AG04449 (cell line): Measurements from ENCODE around the gene PTPN14.
"Not testable (repeated sequence)": the region's sequence is repeated elsewhere in the genome, so short reads cannot be mapped to it uniquely, and the experiment has no call there.

Experiments used
- CTCF ChIA-PET: fragments of 350-600 bp; formaldehyde crosslinking; extraction: SDS; loops from one replicate; lab custom pipeline; 2021; ENCODE audit warnings: antibody characterized with exemption; lab: Yijun Ruan, JAX
- POLR2A ChIA-PET: fragments of 400-600, 350-600 bp; formaldehyde crosslinking; extraction: SDS; loops from one replicate; lab custom pipeline; 2020; ENCODE audit warnings: antibody characterized with exemption, inconsistent platforms; lab: Yijun Ruan, JAX
- DNase-seq: peaks from one replicate; pipeline ENCODE4 v3.0.0-alpha.2; 2010; ENCODE audit warnings: low read depth, low spot score
- H3K4me3 ChIP-seq: 2 replicates; pipeline ENCODE4 v1.5.1; 2011; ENCODE audit warnings: low read depth, mild to moderate bottlenecking, control low read depth, low read length
- TF ChIP-seq, protein P1 (sequence below): IDR thresholded peaks from one replicate; pipeline ENCODE4 v1.5.1; 2011; ENCODE audit warnings: mild to moderate bottlenecking, moderate library complexity, low read length, control low read depth, inconsistent platforms; ENCODE audit not compliant: insufficient read depth; ENCODE audit errors: missing control alignments

Gene PTPN14

DNA sequence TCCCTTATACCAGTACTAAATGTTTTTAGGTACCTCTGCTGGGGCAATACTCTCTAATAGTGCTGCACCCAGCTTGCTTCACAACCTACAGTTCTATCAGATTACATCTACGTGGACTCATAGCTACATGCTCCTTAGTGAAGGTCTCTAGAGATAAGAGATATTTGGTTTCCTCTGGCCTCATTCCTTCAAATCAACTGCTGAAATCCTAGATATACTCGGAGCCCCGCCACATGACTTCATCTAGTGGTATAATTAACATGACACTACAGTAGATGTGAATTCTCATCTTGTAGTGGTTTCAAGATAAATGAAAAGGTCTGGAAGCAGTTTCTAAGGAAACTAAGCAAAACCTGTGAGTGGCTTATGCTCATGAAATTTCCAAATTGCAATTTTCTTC, 155.1 kb downstream of the PTPN14 start:
- no peak for DNase-seq

DNA sequence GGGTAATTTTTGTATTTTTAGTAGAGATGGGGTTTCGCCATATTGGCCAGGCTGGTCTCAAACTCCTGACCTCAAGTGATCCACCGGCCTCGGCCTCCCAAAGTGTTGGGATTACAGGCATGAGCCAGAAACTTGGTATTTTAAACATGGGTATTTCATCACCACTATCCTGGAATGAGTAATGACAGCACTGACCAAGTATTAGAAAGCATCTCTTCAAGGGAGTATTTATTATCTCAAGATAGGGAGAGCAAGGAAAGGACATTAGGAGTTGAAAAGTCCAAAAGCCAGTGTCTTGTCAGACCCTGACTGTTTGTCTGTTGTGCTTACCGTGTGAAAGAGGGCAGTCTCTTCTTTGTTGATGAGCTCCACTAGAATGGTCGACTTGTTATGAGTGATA, 156.8 kb downstream of the PTPN14 start:
- POLR2A ChIA-PET, H3K4me3 ChIP-seq: not testable (repeated sequence)
- CTCF ChIA-PET: interaction anchor here (1.0 to 1.5 kb wide), 2 partner anchors 8 to 153 kb away, joined by 3 read pairs; no protein-coding TSS in a partner anchor
- DNase-seq: peak; percentile 71

More for the DNA sequence above, 155.1 kb downstream of the PTPN14 start:
- no peak overlapping the region for H3K4me3 ChIP-seq
- TF ChIP-seq, protein P1, sequence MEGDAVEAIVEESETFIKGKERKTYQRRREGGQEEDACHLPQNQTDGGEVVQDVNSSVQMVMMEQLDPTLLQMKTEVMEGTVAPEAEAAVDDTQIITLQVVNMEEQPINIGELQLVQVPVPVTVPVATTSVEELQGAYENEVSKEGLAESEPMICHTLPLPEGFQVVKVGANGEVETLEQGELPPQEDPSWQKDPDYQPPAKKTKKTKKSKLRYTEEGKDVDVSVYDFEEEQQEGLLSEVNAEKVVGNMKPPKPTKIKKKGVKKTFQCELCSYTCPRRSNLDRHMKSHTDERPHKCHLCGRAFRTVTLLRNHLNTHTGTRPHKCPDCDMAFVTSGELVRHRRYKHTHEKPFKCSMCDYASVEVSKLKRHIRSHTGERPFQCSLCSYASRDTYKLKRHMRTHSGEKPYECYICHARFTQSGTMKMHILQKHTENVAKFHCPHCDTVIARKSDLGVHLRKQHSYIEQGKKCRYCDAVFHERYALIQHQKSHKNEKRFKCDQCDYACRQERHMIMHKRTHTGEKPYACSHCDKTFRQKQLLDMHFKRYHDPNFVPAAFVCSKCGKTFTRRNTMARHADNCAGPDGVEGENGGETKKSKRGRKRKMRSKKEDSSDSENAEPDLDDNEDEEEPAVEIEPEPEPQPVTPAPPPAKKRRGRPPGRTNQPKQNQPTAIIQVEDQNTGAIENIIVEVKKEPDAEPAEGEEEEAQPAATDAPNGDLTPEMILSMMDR: no peak
- POLR2A ChIA-PET: interaction anchor here (1.1 kb wide), 1 partner anchor 155 kb away, joined by 3 read pairs; the partner anchor contains the start of gene PTPN14
- CTCF ChIA-PET: interaction anchor here (2.2 kb wide), 1 partner anchor 64 kb away, joined by 15 read pairs; no protein-coding TSS in a partner anchor

DNA sequence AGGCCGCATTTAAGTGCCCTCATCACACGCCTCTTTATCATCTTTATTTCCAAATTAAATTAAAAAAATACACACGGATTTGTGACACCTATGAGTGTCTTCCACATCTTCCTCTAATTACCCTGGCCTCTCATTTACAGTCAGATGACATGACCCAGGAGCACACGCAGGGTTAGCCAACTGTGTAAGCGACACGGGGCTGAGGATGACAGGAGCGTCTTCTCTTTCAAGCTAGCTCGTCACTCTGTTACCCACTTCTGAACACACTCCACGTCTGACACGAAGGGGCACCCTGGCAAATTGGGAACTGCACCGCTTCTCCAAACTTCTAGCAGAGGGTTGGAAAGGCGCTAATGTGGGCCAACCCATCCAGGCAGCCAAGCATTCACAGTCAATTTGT, 158.3 kb downstream of the PTPN14 start:
- CTCF ChIA-PET: no interaction called here
- TF ChIP-seq, protein P1: no peak
- no peak for DNase-seq
- H3K4me3 ChIP-seq: no peak overlapping the region
- POLR2A ChIA-PET: no interaction called here

DNA sequence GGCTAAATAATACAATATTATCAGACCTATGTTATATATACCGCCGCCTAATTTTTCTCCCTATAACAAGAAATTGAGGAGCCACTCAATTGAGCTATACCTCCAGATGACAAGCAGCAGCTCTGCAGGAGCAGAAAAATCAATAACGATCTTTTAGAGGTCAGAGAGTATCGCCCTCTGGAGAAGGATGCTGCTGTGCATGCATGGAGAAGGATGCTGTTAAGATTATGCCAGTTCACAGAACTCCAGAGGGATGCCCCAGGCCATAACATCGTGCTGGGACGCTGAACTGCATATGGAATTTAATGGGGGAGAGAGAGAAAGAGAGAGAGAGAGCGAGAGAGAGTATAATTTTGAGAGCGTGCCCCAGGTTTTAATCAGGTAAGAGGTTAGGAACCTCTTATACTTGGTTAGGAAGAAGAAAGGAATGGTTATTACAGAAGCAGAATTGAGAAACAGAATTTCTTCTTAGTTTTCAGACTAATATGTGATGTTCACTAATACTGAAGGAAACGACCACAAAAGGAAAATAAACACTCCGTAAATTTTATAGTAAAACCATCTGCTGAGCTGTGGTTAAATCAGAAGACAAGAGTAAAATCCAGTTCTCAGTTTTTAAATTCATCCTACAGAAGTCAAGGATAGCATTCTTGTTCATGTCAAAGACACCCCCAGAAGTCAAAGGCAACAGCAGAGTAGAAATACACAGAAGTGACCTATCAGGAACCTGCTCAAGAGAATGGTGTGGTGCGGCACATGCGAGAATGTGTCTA, 159.3 kb downstream of the PTPN14 start:
- ChIA-PET POLR2A (no interaction called here), CTCF (no interaction called here)
- DNase-seq: no peak

DNA sequence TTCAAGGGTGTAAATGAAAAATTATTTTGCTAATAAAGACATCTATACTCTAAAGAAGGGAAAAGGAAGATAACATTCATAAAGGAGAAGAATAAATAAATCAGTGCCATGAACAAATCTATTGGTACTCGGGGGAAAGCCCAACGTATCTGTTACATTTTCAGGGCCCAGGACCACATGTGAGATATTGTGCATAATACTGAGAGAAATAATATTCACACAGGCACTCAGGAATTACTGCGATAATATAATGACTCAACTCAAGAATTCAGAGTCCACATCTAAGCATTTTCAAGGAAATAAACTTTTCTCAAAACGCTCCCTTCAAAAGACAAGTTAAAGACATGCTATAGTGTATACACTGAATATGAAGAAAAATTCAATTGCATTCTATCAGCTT, 161.7 kb downstream of the PTPN14 start:
- CTCF ChIA-PET: interaction anchor here (1.0 to 4.8 kb wide), 4 partner anchors 10 to 196 kb away, joined by 3 to 31 read pairs (median 12); no protein-coding TSS in a partner anchor
- POLR2A ChIA-PET: no interaction called here
- DNase-seq: no peak
- TF ChIP-seq, protein P1: no peak
- no peak overlapping the region for H3K4me3 ChIP-seq

More for the DNA sequence above, 159.3 kb downstream of the PTPN14 start:
- H3K4me3 ChIP-seq: no peak overlapping the region
- TF ChIP-seq, protein P1: no peak

DNA sequence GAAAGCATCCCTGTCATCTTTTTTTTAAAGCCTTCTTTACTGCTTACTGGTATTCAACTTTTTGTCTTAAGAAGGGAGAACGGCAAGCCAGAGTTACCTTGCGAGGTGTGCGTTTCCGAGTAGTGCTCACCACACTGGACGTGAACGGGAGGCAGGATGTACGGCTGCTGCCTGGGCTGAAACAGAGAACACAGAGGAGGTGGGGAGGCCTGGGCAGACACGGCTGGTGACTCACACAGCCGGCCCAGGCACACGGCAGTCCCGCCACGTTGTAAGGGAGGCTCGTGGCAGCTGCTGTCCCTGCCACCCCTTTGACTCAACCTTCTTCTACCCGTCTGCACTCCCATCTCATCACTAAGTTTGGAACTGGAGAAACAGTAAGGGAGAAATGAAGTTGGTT, 164.7 kb downstream of the PTPN14 start:
- CTCF ChIA-PET: interaction anchor here (4.8 kb wide), 1 partner anchor 199 kb away, joined by 31 read pairs; no protein-coding TSS in a partner anchor
- POLR2A ChIA-PET: no interaction called here
- no peak for DNase-seq
- TF ChIP-seq, protein P1: no peak
- no peak overlapping the region for H3K4me3 ChIP-seq
